ENCODE measurements around the gene KCNA5.

The KCNA5 gene

GRCh38 chr12:5064913-5065490, 21.3 kb downstream of the KCNA5 start:
- no peak overlapping the region for H3K4me3 Mint-ChIP-seq

DNA sequence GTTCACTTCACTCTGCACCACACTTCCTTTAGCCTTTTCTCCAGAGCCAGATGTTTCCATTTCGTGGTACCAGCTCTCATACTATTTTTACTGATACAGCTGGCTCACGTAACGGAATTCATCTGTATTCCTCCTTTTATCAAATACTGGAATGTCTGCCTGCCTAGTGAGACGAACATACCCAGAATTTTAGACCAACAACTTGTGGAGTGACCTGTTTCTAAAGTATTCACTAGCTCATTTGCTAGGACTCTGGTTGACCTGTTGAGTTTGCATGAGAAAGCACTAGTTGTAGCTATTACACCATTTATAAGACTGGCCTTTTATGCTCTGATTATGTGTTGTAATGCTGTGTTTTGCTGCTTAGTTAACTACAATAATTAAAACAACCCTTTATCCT, 22.6 kb downstream of the KCNA5 start:
- H3K36me3 Mint-ChIP-seq (ENCODE audit: low read depth), result no peaks in the 10 kb centered on the region
- no peak overlapping the region for H3K4me3 Mint-ChIP-seq
- no peaks in the 10 kb centered on the region for H3K9me3 Mint-ChIP-seq
- no peaks in the 10 kb centered on the region for H3K4me1 Mint-ChIP-seq (ENCODE audit: low read depth)
- H3K27ac Mint-ChIP-seq, result no peak overlapping the region
- H3K27me3 Mint-ChIP-seq (ENCODE audit: low read depth), result no peaks in the 10 kb centered on the region

More at GRCh38 chr12:5064913-5065490, 21.3 kb downstream of the KCNA5 start:
- Mint-ChIP-seq H3K27me3 (ENCODE audit: low read depth) (no peaks in the 10 kb centered on the region), H3K36me3 (ENCODE audit: low read depth) (no peaks in the 10 kb centered on the region), H3K27ac (no peak overlapping the region), H3K4me1 (ENCODE audit: low read depth) (no peaks in the 10 kb centered on the region), H3K9me3 (no peaks in the 10 kb centered on the region)

- H3K36me3 Mint-ChIP-seq (ENCODE audit: low read depth), result no peaks in the 10 kb centered on the region
- no peaks in the 10 kb centered on the region for H3K9me3 Mint-ChIP-seq
- H3K27me3 Mint-ChIP-seq (ENCODE audit: low read depth), result no peaks in the 10 kb centered on the region
- no peaks in the 10 kb centered on the region for H3K4me1 Mint-ChIP-seq (ENCODE audit: low read depth)
- H3K27ac Mint-ChIP-seq, result no peak overlapping the region
- H3K4me3 Mint-ChIP-seq, result no peak overlapping the region
These were observed 24.4 kb downstream of the KCNA5 start for GRCh38 chr12:5068126-5068525.

GRCh38 chr12:5068619-5069018, 24.9 kb downstream of the KCNA5 start:
- H3K4me1 Mint-ChIP-seq (ENCODE audit: low read depth), result no peaks in the 10 kb centered on the region
- no peaks in the 10 kb centered on the region for H3K9me3 Mint-ChIP-seq
- H3K27me3 Mint-ChIP-seq (ENCODE audit: low read depth), result no peaks in the 10 kb centered on the region
- H3K27ac Mint-ChIP-seq, result no peak overlapping the region
- H3K36me3 Mint-ChIP-seq (ENCODE audit: low read depth), result no peaks in the 10 kb centered on the region
- H3K4me3 Mint-ChIP-seq, result no peak overlapping the region

GRCh38 chr12:5070090-5070489, 26.4 kb downstream of the KCNA5 start:
- no peaks in the 10 kb centered on the region for H3K36me3 Mint-ChIP-seq (ENCODE audit: low read depth)
- no peaks in the 10 kb centered on the region for H3K9me3 Mint-ChIP-seq
- H3K4me1 Mint-ChIP-seq (ENCODE audit: low read depth), result no peaks in the 10 kb centered on the region
- H3K27ac Mint-ChIP-seq, result no peak overlapping the region
- H3K27me3 Mint-ChIP-seq (ENCODE audit: low read depth), result no peaks in the 10 kb centered on the region
- H3K4me3 Mint-ChIP-seq, result no peak overlapping the region

- H3K36me3 Mint-ChIP-seq (ENCODE audit: low read depth), result no peaks in the 10 kb centered on the region
- H3K4me3 Mint-ChIP-seq, result no peak overlapping the region
- H3K9me3 Mint-ChIP-seq, result no peaks in the 10 kb centered on the region
- no peaks in the 10 kb centered on the region for H3K4me1 Mint-ChIP-seq (ENCODE audit: low read depth)
- H3K27ac Mint-ChIP-seq, result no peak overlapping the region
- peaks cover 4% of the 10 kb centered on the region for H3K27me3 Mint-ChIP-seq (ENCODE audit: low read depth)
These were observed 27.8 kb downstream of the KCNA5 start for GRCh38 chr12:5071496-5071895.

- Mint-ChIP-seq H3K9me3 (no peaks in the 10 kb centered on the region), H3K27me3 (ENCODE audit: low read depth) (peaks cover 4% of the 10 kb centered on the region), H3K36me3 (ENCODE audit: low read depth) (no peaks in the 10 kb centered on the region), H3K27ac (no peak overlapping the region), H3K4me3 (no peak overlapping the region), H3K4me1 (ENCODE audit: low read depth) (no peaks in the 10 kb centered on the region)
These were observed 28.6 kb downstream of the KCNA5 start for GRCh38 chr12:5072311-5072710.

GRCh38 chr12:5073054-5073453, 29.4 kb downstream of the KCNA5 start:
- Mint-ChIP-seq H3K27me3 (ENCODE audit: low read depth) (peaks cover 4% of the 10 kb centered on the region), H3K27ac (no peak overlapping the region), H3K4me3 (no peak overlapping the region), H3K4me1 (ENCODE audit: low read depth) (no peaks in the 10 kb centered on the region), H3K36me3 (ENCODE audit: low read depth) (no peaks in the 10 kb centered on the region), H3K9me3 (no peaks in the 10 kb centered on the region)

- Mint-ChIP-seq H3K9me3 (no peaks in the 10 kb centered on the region), H3K27ac (no peak overlapping the region), H3K4me1 (ENCODE audit: low read depth) (no peaks in the 10 kb centered on the region), H3K36me3 (ENCODE audit: low read depth) (no peaks in the 10 kb centered on the region), H3K4me3 (no peak overlapping the region), H3K27me3 (ENCODE audit: low read depth) (peaks cover 4% of the 10 kb centered on the region)
These were observed 30.2 kb downstream of the KCNA5 start for GRCh38 chr12:5073853-5074252.

DNA sequence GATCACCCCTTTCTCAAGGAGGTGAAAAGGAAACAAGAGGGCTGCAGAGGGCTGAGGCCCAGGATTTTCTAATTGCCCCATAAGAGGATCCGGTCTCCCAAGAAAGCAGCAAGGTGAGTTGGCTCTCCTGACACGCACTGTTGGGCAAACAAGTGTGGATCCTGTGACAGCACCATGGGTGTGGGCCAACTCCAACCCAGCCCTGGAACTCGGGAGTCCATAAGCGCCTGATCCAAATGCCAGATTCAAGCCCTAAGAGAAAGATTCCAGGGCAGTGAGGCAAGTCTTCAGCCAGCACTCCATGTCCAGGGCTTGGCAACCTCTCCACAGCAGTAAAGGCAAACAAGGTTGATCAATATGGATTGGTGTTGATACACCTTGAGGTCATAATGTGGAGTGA, 33.1 kb downstream of the KCNA5 start:
- no peaks in the 10 kb centered on the region for H3K4me1 Mint-ChIP-seq (ENCODE audit: low read depth)
- H3K36me3 Mint-ChIP-seq (ENCODE audit: low read depth), result no peaks in the 10 kb centered on the region
- H3K9me3 Mint-ChIP-seq, result no peaks in the 10 kb centered on the region
- H3K27ac Mint-ChIP-seq, result no peak overlapping the region
- H3K27me3 Mint-ChIP-seq (ENCODE audit: low read depth), result peaks cover 4% of the 10 kb centered on the region
- H3K4me3 Mint-ChIP-seq, result no peak overlapping the region

DNA sequence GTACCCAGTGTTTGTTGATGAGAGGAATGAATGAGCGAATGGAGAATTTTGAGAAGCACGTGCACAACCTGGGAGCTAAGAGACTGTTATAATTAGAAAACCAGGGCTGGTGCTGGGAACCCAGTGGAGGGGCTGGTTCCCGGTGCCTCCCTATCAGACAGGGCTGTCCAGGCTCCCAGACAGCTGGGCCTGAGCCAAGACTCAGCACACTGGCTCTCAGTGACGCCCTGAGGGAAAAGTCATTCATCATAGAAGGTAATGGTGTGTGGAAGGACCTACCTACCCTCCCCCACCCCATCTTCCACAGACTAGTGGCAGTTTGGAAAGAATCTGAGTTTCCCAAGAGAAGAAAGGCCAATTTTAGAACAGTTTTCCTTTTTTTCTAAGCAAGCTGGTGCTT, 34.7 kb downstream of the KCNA5 start:
- Mint-ChIP-seq H3K36me3 (ENCODE audit: low read depth) (no peaks in the 10 kb centered on the region), H3K4me1 (ENCODE audit: low read depth) (no peaks in the 10 kb centered on the region), H3K27me3 (ENCODE audit: low read depth) (peaks cover 4% of the 10 kb centered on the region), H3K4me3 (no peak overlapping the region), H3K27ac (no peak overlapping the region), H3K9me3 (no peaks in the 10 kb centered on the region)

DNA sequence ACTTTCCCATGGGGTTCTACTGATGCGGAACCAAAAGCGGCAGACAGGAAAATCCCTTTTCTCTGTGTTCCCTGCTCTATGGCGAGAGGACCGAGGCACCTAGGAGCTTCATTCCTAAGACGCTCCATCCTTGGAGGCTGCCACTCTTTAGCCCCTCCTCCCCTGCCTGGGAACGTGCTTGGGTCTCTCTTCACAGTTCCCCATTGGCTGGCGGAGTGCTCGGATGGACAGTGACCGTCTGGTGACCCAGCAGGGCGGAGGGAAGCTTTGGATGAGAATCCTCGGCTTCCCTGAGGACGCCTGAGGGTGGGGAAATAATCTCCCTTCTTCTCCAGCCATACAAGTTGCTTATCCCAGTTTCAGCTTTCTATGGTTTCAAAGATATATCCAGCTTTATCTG, 37.3 kb downstream of the KCNA5 start:
- no peak overlapping the region for H3K27ac Mint-ChIP-seq
- peaks cover 2% of the 10 kb centered on the region for H3K27me3 Mint-ChIP-seq (ENCODE audit: low read depth)
- H3K9me3 Mint-ChIP-seq, result no peaks in the 10 kb centered on the region
- H3K4me1 Mint-ChIP-seq (ENCODE audit: low read depth), result no peaks in the 10 kb centered on the region
- no peaks in the 10 kb centered on the region for H3K36me3 Mint-ChIP-seq (ENCODE audit: low read depth)
- H3K4me3 Mint-ChIP-seq, result no peak overlapping the region

DNA sequence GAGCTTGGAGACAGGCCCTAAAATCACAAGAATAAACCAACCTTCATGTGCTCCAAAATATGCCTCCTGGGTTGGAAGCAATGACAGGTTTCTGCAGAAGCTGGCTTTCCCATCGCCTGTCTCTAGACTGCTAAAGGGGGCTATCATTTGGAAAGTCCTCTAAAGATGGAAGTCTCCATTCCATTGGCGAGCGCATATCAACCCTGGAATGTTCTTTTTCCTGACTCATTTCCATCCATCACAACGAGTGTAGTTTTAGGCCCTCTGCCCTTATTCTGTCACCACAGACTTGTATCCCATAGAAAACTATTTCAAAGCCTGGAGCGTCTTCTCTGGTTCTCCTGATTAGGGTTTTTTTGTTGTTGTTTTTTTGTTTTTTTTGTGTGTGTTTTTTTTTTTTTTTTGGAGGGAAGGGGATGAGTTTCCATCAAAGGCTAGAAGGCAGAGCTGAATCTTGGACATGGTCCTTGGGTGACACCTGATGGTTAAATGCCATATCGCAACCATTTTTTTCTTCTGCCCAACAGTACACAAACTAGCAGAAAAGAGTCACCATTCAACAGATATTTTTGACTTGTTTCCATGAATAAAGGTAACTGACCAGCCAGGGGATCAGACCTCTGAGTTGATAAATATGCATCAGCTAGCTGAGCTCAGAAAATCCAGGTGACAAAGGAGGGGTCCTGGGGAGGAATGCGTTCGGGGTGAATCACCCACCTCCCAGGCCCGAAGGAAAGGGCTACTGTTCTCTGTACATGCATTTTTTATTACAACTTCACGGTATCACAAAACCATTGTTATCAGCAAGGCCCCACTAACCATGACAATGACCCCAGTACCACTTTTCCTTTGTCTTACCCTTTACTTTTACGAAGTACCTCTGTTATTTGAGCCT, 40.5 kb downstream of the KCNA5 start:
- H3K27me3 Mint-ChIP-seq (ENCODE audit: low read depth), result no peaks in the 10 kb centered on the region
- no peaks in the 10 kb centered on the region for H3K9me3 Mint-ChIP-seq

DNA sequence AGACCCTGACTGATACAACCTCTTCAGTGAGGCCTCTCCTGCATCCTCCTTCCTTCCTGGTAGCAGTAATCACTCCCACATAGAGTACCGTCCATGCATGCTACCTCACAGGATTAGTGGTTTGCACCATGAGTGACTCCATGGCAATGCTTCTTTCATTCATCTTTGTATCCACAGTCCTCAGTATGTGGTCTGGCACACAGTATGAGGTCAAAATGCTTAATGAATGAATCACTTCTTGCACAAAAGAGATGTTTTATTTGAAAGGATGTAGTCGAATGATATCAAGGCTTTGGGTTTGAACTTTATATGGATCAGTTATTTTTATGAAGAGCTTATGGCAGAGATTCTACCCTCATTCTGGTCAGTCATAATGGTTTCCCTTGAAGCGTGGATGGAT, 42.2 kb downstream of the KCNA5 start:
- H3K4me1 Mint-ChIP-seq (ENCODE audit: low read depth), result no peaks in the 10 kb centered on the region

More for the DNA sequence above, 40.5 kb downstream of the KCNA5 start:
- H3K27ac Mint-ChIP-seq, result no peak overlapping the region
- no peaks in the 10 kb centered on the region for H3K4me1 Mint-ChIP-seq (ENCODE audit: low read depth)
- no peaks in the 10 kb centered on the region for H3K36me3 Mint-ChIP-seq (ENCODE audit: low read depth)
- H3K4me3 Mint-ChIP-seq, result no peak overlapping the region

GRCh38 chr12:5087831-5088554, 44.3 kb downstream of the KCNA5 start:
- H3K27me3 Mint-ChIP-seq (ENCODE audit: low read depth), result peaks cover 4% of the 10 kb centered on the region
- H3K4me1 Mint-ChIP-seq (ENCODE audit: low read depth), result no peaks in the 10 kb centered on the region
- H3K36me3 Mint-ChIP-seq (ENCODE audit: low read depth), result no peaks in the 10 kb centered on the region
- no peak overlapping the region for H3K4me3 Mint-ChIP-seq
- H3K9me3 Mint-ChIP-seq, result no peaks in the 10 kb centered on the region
- no peak overlapping the region for H3K27ac Mint-ChIP-seq

More for the DNA sequence above, 42.2 kb downstream of the KCNA5 start:
- Mint-ChIP-seq H3K9me3 (no peaks in the 10 kb centered on the region), H3K4me3 (no peak overlapping the region), H3K36me3 (ENCODE audit: low read depth) (no peaks in the 10 kb centered on the region), H3K27me3 (ENCODE audit: low read depth) (peaks cover 4% of the 10 kb centered on the region), H3K27ac (no peak overlapping the region)

Measured in T-helper 1 cell treated with Interleukin-12 subunit alpha and Interleukin-12 subunit beta and Interleukin-4 antibody, amounts not matched to agents 30 μg/mL and 1 μg/mL, for 36 hours (primary cell).